Measurements from ENCODE around the gene SACS. TPM values are rescaled to one million over a fixed set of nuclear protein-coding genes. Genes with fewer than 3 reads are reported as not detected.
"Not testable (repeated sequence)": the region's sequence is repeated elsewhere in the genome, so short reads cannot be mapped to it uniquely, and the experiment has no call there.

Gene SACS
- polyA plus RNA-seq, 3 donors = 11.2 to 12.6 (median 12.0) TPM

DNA sequence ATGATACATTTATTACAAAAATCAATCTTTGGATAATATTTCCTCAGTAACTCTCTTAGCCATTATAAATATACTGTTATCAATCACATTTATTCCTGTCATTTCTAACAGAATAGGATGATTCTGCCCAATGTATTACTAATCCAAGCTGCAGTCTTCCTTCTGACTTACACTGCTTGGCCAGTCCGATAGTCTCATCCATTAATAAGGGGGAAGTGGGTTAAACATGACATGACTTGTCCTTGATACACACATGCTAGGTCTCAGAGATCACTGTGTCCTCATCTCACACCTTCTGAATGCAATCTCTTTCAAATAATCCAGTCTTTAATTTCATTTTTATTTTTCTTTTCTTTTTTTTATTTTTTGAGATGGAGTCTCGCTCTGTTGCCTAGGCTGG, 18.8 kb downstream of the SACS start:
- no peak for DNase-seq (ENCODE audit: low read depth in 3 of 3, low spot score in 2 of 3)

DNA sequence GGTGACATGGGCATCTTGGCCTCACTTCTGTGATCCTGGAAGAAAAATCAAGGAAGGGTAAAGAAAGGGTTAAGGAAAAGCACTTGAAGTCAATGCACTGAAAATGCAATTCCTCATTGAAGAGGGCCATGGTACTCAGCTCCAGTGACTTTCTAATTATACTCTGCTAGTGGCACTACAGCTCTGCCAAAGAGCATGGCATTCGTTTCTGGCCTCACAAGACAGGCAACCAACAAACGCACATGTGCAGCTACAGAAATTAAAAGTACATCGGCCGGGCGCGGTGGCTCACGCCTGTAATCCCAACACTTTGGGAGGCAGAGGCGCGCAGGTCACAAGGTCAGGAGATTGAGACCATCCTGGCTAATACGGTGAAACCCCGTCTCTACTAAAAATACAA, 21.8 kb downstream of the SACS start:
- no peak for DNase-seq (ENCODE audit: low read depth in 3 of 3, low spot score in 2 of 3)

DNA sequence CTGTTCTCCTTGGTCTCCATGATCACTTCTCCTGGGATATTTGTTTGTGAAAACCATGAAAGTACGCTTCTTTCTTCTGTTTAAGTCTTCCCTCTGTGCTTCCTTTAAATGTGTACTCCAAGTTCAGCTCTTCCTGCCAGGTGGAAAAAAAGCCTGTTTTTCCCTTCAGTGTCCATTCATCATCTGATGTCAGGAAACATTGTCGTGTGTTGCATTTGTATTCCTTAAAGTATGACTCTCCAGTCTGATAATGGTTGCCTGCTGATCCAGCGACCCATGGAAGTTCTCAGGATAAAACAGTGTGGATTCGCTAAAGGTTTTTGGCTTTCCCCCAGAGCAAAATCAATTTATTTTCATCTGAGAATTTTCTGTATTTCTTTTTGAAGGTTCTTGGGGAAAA, 22.3 kb downstream of the SACS start:
- DNase-seq (ENCODE audit: low read depth in 3 of 3, low spot score in 2 of 3) = no peak

DNA sequence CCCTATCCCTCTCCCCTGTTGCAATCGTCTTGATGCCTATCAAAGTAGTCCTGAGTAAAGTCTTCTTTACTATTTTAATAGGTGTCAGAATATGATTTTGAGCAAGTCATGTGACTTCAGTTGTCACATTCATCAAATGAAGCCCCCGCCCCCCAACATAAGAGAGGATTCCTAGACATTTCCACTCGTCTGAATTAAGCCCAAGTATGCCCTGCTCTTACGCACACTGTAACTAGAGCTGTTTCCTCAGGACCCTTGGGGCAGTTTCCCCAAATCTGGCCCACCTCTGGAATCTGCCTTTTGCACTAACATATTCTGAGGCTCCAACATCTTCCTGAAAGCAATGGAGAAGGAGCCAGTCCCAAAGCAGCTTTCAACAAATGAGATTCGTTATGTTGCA, 25.5 kb downstream of the SACS start:
- DNase-seq (ENCODE audit: low read depth in 3 of 3, low spot score in 2 of 3) = no peak

DNA sequence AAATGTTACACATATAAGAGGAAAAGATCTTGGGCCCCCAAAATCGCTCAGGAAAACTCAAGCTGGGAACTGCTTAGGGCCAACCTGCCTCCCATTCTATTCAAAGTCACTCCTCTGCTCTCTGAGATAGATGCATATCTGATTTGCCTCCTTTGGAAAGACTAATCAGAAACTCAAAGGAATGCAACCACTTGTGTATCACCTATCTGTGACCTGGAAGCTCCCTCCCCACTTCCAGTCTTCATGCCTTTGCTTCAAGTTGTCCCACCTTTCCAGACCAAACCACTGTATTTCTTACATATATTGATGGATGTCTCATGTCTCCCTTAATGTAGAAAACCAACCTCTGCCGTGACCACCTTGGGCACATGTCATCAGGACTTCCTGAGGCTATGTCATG, 32.3 kb downstream of the SACS start:
- DNase-seq (ENCODE audit: low read depth in 3 of 3, low spot score in 2 of 3) = not testable (repeated sequence)

DNA sequence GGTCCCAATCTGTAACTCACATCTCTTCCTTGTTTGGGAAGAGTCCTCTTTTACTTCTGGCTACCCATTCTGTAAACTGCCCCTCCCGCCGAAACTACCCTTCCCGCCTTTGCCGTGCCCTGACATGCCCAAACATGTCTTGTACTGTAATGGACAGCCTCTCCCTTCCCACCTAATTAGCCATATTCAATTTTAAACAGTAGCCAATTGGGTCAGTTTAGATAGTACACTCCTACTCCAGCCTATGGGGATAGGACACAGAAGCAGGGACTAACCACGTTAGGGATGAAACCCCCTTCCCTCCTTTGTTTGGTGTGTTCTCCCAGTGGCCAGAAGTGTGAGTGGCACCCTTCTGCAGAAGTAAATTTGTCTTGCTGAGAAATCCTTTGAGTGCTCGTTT, 34.2 kb downstream of the SACS start:
- no peak for DNase-seq (ENCODE audit: low read depth in 3 of 3, low spot score in 2 of 3)

DNA sequence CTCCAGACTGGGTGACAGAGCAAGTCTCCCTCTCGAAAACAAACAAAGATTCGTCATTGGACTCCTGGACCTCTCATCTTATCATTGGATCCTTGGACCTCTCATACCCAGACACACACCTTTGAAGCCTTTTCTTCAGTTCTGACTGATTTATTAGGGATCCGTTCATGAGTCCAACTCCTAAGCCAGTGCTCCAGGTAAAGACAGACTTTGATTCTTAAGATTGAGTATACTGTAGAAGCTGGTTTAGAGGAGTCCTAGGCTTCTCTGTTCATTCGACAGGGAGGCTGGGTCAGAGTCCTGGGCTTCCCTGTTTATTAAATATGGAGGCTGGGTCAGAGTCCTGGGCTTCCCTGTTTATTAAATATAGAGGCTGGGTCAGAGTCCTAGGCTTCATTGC, 38.7 kb downstream of the SACS start:
- no peak for DNase-seq (ENCODE audit: low read depth in 3 of 3, low spot score in 2 of 3)

DNA sequence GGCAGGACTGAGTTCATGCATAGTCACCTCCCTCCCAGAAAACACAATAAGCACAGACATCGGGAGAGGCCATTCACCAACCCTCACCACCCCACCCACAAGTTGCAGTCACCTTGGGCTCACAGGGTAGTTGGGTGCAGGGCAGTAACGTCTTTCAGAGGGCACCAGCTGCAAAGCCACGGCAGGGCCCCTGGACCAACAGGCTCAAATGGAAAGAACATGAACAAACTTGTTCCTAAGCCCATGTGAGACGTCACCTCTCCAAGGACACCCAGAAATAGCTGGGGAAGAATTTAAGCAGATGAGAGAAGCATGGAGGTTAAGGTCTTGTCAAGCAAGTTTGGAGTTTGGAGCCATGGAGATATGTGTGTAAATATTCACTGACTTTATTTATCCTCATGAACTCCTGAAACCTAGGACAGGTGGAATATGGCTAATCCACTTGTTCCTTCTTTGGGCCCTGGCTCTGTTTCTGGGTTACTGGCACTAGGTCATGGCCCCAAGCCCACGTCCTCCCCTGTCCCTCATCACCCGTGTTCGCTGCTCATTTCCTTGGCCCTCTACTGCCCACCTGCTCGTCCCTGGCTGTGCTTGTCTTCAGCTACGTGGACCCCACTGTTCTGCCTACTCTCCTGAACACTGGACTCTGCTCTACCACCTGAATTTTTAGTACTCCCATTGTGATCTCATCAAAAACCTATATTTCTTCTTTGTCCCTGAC, 40.4 kb downstream of the SACS start:
- DNase-seq (ENCODE audit: low read depth in 3 of 3, low spot score in 2 of 3) = no peak

DNA sequence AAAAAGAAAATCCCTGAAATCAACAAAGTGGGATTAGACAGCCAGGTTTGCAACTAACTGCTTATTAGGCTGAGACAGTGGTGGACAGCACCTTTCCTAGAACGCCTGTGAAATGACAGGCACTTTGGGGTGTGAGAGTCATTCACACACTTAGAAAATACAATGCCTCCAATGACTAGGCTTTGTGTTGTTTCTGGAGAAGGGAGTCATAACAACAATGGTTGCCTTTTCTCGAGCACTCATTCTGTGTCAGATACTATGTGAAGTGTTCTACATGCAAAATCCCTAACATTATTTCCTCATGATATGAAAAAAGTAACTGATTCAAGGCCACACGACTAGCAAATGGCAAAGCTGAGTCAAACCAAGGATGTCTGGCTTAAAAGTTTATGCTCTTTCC, 41.2 kb downstream of the SACS start:
- no peak for DNase-seq (ENCODE audit: low read depth in 3 of 3, low spot score in 2 of 3)

DNA sequence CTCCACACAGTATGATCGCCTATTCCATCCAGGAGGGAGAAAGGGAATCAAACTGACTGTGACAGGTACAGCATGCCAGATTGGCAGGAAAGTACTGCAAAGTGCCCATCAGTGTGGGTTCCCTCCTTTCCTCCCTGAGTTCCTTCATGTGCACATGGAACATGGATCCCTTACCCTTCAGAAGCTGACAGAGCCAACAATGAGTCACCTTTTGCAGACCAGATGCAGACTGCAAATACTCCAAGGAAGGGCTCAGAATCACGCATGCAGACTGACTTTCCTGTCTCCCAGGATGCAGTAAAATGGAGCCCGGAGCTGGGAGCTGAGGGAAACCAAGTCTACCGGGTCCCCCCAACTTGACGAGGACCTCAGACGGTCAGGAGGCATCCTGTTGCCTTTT, 41.8 kb downstream of the SACS start:
- no peak for DNase-seq (ENCODE audit: low read depth in 3 of 3, low spot score in 2 of 3)

DNA sequence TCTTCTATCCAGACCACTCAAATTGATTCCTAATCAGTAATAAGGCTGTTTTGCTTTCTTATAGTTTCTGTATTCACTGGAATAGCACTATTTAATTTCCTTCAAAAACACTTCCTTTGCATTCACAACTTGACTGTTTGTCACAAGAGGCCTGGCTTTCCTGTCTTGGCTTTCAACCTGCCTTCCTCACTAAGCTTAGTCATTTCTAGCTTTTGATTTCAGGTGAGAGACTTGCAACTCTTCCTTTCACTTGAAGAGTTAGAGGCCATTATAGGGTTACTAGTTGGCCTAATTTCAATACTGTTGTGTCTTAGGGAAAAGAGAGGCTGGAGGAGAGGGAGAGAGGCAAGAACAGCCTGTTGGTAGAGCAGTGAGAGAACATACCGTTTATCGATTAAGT, 47.0 kb downstream of the SACS start:
- no peak for DNase-seq (ENCODE audit: low read depth in 3 of 3, low spot score in 2 of 3)

DNA sequence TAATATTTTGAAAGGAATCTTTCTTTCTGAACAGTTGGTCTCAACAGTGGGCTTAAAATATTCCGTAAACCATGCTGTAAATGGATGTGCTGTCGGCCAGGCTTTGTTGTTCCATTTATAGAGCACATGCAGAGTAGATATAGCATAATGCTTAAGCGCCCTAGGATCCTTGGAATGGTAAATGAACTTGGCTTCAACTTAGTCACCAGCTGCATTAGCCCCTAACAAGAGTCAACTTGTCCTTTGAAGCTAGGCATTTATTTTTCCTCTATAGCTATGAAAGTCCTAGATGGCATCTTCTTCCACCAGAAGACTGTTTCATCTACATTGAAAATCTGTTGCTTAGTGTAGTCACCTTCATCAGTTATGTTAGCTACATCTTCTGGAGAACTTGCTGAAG, 47.6 kb downstream of the SACS start:
- DNase-seq (ENCODE audit: low read depth in 3 of 3, low spot score in 2 of 3) = no peak

DNA sequence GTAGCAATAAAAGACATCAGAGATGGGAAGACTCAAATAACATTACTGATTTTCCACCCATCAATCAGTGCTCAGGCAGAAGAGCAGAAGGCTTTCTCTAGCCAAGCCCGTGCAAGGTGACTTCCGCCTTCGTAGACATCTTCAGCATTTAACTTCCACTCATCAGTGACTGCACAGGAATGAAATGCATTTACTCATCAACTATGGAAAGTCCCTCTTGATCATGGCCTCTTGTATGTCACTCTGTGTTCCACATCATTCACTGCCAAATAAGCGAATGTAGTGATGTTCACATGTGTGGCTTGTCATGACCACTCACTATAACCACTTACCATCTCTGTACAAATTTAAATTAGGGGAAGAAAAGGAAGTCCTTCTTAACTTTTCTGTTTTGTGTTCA, 49.4 kb downstream of the SACS start:
- no peak for DNase-seq (ENCODE audit: low read depth in 3 of 3, low spot score in 2 of 3)

DNA sequence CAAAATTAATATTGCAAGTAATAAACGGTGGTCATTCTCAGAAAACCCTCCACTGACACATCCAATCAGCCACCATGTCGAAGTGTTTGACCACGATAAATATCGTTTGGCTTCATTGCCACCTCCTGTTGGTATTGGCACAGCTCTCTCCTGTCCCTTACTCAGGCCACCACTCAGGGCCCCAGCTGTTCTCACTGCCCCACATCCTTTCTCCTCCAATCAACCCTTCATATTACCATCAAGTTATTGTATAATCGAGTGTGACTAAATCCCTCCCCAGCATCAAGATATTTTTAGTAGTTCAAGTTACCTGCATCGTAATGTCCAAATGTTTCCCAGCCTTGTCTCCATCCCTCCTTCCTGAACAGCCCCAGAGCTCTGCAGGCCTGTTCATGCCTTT, 50.4 kb downstream of the SACS start:
- no peak for DNase-seq (ENCODE audit: low read depth in 3 of 3, low spot score in 2 of 3)

DNA sequence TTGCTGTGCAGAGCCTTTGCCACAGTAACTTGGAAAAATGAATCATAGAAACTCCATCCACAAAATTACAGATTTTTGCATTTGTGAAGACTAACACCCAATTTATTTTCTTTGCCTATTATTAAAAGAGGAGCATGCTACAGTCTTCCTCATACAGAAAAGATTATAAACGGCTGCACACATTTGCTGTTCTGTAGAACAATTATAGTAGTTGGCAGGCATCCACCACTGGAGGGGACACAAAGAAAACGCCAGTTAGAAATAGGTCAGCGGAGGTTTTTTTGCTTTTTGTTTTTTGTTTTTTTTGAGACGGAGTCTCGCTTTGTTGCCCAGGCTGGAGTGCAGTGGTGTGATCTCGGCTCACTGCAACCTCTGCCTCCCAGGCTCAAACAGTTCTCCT, 51.6 kb downstream of the SACS start:
- DNase-seq (ENCODE audit: low read depth in 3 of 3, low spot score in 2 of 3) = no peak

DNA sequence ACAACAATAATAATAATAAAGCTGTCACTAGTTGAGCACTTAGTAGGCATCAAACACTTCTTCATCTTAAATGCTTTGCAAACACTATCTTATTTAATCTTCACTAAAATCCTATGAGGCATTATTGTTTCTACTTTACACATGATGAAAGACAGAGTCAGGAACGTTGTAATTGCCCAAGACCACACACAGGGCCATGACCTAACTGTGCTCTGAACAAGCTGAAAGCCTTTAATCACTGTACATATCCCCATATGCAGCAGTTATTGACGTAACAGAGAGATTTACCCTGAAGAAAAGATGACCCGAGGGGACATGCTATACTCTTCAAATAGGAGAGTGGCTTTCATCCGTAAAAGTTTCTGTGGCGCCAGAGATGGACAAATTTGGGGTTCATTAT, 53.0 kb downstream of the SACS start:
- DNase-seq (ENCODE audit: low read depth in 3 of 3, low spot score in 2 of 3) = no peak

DNA sequence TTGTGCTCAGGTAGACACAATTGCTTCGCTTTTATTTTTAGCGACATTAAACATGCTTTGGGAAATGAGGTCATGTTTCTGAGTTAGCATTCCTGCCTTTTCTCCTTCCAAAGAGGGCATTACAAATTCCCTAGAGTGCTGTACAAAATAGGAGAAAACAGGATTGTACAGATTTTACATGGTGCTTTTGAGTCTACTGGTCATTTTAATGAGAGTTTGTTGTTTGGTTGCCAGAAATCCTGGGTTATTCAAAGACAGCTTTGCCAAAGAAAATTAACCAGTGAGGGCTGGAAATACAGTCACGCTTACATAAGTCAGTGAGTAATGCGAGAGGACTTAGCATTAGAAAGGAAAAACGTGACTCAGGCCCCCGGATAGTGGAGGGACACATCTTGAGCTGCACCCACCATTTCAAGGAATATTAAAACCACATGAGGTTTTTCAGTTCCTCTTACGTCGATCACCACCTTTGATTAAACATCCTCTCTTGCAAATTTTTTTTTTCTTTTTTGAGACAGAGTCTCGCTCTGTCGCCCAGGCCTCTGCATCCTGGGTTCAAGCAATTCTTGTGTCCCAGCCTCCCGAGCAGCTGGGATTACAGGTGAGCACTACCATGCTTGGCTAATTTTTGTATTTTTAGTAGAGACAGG, 55.4 kb downstream of the SACS start:
- DNase-seq (ENCODE audit: low read depth in 3 of 3, low spot score in 2 of 3) = no peak

DNA sequence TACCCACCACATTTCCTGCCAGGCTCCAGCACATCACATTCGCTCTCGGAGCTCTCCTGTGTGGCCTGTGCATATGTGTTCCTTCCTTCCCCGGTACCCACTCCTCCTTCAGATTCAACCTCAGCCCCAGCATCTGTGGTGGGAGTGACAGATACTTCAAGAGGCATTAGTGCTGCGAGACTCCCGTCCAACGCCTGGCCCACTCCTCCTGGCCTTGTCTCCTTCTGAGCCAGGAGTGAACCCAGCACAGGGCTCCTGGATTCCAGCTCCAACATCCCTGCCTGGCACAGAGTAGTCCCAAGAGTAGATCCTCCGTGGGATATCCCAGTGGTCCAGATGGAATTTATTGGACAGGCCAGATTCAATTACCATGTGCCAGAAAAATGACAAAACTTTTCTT, 55.9 kb downstream of the SACS start:
- DNase-seq (ENCODE audit: low read depth in 3 of 3, low spot score in 2 of 3) = no peak

DNA sequence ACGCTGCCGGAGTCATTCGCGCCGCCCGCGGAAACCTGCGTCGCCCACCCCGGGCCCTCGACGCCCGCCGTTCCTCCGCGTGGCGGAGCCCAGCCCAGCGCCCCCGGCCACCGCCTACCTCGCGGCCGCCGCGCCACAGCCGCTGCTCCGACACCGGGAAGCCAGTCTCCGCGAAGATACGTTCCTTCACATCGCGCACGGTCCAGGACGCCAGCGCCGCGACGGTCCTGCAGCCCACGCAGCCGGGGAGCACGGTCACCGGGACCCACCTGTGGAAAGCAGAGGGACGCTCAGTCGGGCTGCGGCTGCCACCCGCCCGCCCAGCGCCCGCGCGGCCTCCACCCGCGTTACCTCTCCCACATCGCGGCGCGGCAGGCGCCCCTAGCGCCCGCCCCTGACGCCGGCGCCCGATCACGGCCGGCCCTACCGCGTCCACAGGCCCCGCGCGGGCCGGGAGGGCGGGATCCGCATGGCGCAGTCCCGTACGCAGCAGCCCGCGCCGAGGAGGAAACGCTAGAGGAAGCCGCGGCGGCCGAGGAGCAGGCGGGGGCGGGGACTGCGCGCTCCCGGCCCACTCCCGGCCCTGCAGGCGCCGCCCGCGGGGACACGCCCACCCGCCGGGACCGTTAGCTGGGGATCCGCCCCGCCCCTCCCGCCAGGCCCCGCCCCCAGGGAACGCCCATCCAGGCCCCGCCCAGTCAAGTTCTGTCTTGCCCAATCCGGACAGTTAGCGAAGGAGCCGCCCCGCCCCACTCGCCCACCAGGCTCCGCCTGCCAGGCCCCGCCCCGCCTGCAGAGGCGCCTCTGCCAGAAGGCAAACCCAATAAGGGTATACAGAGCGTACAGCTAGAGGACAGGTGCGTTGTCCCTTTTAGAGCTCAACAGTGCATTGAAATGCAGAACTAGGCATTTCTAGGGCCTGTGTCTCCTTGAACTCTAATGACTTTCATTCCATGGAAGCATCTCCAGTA, 58.2 kb downstream of the SACS start:
- DNase-seq (ENCODE audit: low read depth in 3 of 3, low spot score in 2 of 3) = peak; percentile 52 to 82 (median 81)

DNA sequence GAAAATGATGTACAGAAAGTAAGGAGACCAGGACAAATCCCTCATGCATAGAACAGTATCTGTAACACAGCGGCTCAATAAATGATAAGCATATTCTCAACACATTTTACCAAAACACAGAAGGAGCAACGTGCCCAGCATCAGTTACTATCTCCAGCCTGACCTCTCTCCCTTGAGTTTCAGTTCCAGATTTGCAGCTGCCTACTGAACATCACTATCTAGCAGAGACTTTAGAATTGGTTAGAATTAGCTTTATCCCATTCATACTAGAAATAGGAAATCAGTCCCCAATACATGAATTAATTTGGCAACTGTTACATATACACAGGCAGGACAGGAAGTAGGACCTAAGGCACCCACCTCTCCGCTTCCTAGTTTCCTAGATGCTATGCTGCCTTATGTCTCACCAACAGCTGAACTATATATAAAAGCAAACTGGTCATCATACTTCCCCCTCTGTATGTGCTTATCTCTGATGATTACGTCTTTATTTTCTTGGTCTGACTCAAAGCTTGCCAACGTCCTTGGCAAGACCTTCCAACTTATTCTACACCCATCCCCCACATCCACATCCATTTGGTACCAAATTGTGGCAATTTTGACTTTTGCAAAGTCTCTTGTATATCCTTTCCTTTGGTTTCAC, 61.1 kb downstream of the SACS start:
- no peak for DNase-seq (ENCODE audit: low read depth in 3 of 3, low spot score in 2 of 3)

DNA sequence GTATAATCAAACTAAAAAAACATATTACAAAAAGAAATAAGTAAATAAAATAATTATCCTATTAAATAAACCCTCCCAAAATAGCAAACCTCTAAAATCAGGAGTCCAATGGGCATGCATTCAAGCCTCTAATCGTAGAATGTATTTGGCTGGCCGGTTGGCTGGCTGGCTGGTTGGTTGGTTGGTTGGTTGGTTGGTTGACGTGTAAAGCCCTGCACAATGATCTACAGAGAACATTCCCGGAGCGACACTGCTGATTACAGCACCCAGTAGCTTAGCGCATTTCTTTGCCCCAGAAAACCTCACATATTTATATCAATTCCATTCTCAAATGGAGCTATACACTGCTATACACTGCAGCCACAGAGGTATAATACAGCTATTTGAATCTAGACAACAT, 65.6 kb downstream of the SACS start:
- DNase-seq (ENCODE audit: low read depth in 3 of 3, low spot score in 2 of 3) = no peak
